ENCODE results near the gene PLOD3.

PLOD3 gene

DNA sequence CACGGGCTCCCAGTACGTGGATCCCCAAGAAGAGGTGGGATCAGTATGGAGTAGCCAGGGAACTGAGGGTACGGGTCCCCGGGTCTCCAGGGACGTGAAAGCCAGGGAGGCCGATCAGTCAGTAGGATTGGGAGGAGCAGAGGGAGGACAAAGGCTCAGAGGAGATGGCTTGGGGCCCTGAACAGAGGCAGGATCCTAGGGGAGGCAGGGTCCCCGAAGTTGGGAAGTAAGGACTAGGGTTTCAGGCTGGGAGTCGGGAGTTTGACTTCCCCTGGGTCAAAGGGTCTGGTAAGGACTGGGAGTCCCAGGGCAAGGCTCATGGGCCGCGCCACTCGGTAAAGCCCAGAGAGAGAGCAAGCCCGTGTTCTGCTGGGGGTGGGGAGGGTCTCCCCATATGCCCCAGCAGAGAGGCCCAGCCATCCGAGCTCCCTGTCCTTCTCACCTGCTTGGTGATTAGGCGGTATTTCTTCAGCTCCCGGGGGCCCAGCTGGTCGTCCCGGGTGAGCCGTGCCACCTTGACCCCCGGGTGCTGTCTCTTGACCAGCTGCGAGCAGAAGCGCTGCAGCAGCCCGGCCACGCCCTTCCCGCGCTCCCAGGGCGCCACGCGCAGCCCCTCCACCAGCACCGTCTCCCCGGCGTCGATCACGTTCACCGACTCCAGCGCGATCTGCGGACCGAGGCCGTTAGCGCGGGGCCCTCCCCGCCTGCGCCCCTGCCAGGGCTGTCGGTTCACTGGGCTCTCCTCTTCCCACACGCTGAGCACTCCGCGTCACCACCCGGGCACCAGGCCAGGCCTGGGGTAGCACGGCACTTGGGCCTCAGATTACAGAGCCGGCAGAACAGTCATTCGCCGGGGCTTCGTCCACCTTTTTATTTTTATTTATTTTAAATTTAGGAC lies 44.3 kb downstream of the PLOD3 start:
- Mint-ChIP-seq H3K36me3 (peaks cover 7% of the 10 kb centered on the region), H3K4me1 (peaks cover 51% of the 10 kb centered on the region), H3K27me3 (peaks cover 100% of the 10 kb centered on the region), H3K9me3 (no peaks in the 10 kb centered on the region), H3K27ac (no peak overlapping the region), H3K4me3 (no peak overlapping the region)
- CTCF ChIA-PET: interaction anchor here (0.8 to 1.4 kb wide), 5 partner anchors 10 to 29 kb away, joined by 3 to 9 read pairs (median 3); no protein-coding TSS in a partner anchor
- no peak for DNase-seq

DNA sequence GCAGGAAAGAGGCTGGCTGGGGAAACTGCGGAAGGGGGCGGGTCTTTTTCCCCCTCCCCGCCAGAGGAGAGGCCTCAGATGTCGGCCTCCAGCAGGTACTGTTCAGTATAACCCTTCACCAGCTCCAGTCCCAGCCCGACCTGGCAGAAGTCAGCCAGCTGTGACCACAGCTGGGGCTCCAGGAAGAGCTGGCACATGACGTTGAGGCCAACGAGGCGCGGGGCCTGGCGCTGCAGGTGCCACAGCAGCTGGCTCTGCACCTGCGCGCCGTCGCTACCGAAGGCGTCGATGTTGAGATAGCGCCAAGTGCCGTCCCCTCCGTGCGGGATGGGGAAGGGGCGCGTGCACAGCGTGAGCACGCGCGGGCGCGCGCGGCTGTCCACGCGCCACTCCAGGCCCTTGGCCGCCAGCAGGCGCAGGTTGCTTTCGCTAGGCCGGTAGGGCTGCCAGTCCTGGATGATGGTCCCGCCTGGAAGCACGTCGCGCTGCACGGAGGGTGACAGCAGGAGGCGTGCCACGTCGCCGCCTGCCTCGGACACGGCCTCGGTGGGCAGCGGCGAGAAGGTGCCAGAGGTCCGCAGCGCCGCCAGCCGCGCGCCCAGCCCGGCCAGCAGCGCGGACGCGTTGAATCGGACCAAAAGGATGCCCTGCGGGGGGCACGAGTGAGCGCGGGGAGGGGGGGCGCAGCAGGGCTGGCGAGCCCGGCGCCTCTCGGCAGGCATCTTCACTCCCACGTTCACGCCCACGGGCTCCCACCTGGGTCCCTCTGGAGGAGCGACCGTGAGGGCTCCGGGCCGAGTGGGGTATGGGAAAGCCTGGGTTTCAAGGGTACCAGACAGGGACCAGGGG lies 45.2 kb downstream of the PLOD3 start:
- peaks cover 55% of the 10 kb centered on the region for H3K4me1 Mint-ChIP-seq
- H3K36me3 Mint-ChIP-seq: peaks cover 7% of the 10 kb centered on the region
- CTCF ChIA-PET: interaction anchor here (2.1 to 3.0 kb wide), 2 partner anchors 28 to 111 kb away, joined by 10 to 35 read pairs; no protein-coding TSS in a partner anchor
- peak; percentile 41 for DNase-seq
- H3K27me3 Mint-ChIP-seq: peaks cover 100% of the 10 kb centered on the region
- H3K9me3 Mint-ChIP-seq: no peaks in the 10 kb centered on the region
- H3K27ac Mint-ChIP-seq: no peak overlapping the region
- H3K4me3 Mint-ChIP-seq: no peak overlapping the region

DNA sequence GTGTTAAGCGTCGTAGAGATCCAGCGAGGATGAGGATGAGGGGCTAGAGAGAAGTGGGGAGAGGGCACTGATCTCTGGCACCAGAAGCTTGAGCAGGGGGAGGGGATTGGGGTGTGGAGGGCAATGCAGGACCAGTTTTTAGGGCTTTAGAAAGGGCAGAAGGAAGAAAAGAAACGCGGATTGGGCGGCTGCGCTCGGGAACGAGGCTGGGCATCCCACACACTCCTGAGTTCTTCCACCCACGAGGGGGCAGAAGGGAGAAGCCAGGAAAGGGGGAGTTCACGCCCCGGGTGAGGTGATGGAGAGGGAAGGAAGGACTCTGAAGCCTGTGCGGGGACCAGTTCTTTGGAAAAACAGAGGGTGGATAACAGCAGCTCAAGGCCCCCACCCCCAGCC lies 45.9 kb downstream of the PLOD3 start:
- peak overlapping the region; percentile 64 for H3K27ac Mint-ChIP-seq
- no peaks in the 10 kb centered on the region for H3K9me3 Mint-ChIP-seq
- peaks cover 7% of the 10 kb centered on the region for H3K36me3 Mint-ChIP-seq
- H3K4me1 Mint-ChIP-seq: peaks cover 60% of the 10 kb centered on the region
- CTCF ChIA-PET: interaction anchor here (1.1 to 3.0 kb wide), 5 partner anchors 10 to 282 kb away, joined by 3 to 35 read pairs (median 10); partner anchors contain the start of gene UFSP1
- no peak for DNase-seq
- peak overlapping the region; percentile 27 for H3K4me3 Mint-ChIP-seq
- peaks cover 100% of the 10 kb centered on the region for H3K27me3 Mint-ChIP-seq

DNA sequence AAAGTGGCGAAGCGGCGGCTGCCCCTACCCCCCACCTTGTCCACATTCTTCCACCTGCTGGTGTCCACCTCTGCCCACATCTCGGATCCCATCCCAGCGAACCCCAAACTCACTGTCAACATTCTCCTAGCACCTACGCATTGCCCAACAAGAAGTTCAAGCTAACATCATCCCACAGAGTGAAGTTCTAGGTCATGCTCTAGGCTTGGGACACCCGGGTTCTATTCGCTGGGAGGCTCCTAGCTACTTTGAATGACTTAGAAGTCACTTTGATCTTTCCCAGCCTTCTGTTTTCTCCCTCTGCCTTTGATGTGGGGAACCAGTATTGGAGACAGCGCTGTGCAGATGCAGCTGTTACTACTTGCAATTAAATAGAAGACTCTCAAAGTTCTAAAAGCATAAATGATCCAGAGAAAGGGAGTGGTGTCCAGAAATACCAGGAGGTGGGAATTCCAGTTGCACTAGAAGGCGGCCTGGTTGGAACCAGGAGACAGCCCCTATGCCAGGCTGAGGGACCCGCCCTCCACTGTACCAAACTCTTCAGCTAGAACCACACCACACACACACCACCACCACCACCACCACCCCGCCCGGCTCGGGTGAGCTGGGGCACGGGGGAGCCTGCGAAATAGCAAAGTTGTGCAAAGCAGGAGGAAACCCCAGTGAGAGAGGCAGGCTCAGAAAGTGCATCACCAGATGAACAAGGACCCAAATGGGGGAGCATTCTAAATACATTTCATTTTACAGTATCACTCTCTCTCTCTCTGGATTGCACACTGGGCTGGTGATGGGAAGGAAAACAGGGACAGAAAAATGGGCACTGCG lies 46.6 kb downstream of the PLOD3 start:
- peaks cover 64% of the 10 kb centered on the region for H3K4me1 Mint-ChIP-seq
- H3K27me3 Mint-ChIP-seq: peaks cover 100% of the 10 kb centered on the region
- H3K9me3 Mint-ChIP-seq: no peaks in the 10 kb centered on the region
- no peak overlapping the region for H3K27ac Mint-ChIP-seq
- CTCF ChIA-PET: interaction anchor here (0.6 to 3.0 kb wide), 12 partner anchors 9 to 281 kb away, joined by 3 to 35 read pairs (median 3); partner anchors contain the start of genes UFSP1 and ZNHIT1
- peak; percentile 50 for DNase-seq
- peaks cover 7% of the 10 kb centered on the region for H3K36me3 Mint-ChIP-seq
- H3K4me3 Mint-ChIP-seq: peak overlapping the region; percentile 27

DNA sequence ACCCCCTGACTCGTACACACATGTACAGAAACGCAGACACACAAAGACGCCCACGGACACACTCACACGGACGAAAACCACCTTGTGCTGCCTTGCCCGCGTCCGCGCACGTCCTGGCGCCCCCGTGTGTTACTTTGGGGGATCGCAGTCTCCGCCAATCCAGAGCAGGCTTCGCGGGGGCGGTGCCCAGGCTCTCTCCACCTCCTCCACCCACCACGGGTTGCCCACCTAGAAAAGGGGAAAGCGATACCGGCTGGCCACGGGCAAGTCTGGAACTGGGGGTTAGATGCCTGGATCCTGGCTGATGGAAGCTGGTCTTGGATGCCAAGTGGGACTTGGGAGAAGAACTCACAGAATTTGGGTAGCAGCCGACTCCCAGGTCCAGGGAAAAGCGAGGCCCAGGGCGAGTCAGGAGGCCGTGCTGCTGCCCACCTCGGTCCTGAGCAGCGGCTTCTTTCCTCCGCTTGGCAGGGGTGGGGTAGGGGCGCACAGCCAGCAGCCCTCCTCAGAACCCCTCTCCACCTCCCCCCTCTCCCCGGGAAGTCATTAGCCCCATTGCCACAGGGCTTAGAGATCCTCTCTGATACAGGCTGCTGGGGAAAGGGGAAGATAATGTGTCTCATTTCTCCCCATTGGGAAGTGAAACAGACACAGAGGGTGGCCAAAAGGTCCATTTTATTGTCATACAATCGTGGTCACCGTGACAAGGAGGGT lies 47.4 kb downstream of the PLOD3 start:
- CTCF ChIA-PET: interaction anchor here (0.8 to 3.0 kb wide), 10 partner anchors 19 to 281 kb away, joined by 3 to 35 read pairs (median 3); partner anchors contain the start of genes UFSP1 and ZNHIT1
- Mint-ChIP-seq H3K4me1 (peaks cover 73% of the 10 kb centered on the region), H3K9me3 (no peaks in the 10 kb centered on the region), H3K4me3 (no peak overlapping the region), H3K36me3 (peaks cover 10% of the 10 kb centered on the region), H3K27me3 (peaks cover 100% of the 10 kb centered on the region), H3K27ac (no peak overlapping the region)
- peak; percentile 87 for DNase-seq

DNA sequence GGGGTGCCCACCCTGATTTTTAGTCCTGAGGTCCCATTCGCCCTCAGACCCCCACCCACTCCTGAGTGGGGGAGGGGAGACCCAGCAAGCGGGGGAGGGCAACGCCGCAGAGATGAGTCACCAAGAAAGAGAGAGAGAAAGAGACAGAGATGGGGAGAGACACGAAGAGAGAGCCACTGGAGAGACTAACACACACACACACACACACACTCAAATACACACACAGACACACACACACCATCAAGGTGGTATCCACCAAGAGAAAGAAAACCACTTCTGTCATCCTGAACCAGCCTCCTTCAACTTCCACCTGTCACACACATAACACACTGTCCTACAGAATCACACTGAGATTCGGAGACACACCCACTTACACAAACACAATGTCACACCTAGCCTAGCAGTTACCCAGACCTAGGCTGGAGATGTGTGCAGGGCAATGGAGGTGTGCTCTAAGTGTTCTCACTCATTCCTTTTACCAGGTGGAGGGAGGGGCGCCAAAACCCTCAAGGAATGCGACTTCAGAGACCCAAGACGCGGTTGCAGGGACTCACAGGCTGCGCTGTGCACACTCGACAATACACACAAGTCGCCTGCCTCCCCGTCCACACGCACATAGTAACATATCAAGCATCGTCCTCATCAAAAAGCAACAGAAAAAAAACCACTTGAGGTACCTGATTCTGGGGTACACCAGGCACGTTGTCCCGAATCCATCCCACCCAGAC lies 48.1 kb downstream of the PLOD3 start:
- Mint-ChIP-seq H3K27ac (no peak overlapping the region), H3K36me3 (peaks cover 10% of the 10 kb centered on the region), H3K27me3 (peaks cover 100% of the 10 kb centered on the region), H3K4me1 (peaks cover 74% of the 10 kb centered on the region), H3K4me3 (no peak overlapping the region), H3K9me3 (no peaks in the 10 kb centered on the region)
- CTCF ChIA-PET: interaction anchor here (0.9 to 3.0 kb wide), 3 partner anchors 25 to 27 kb away, joined by 3 to 35 read pairs (median 14); no protein-coding TSS in a partner anchor
- DNase-seq: no peak

DNA sequence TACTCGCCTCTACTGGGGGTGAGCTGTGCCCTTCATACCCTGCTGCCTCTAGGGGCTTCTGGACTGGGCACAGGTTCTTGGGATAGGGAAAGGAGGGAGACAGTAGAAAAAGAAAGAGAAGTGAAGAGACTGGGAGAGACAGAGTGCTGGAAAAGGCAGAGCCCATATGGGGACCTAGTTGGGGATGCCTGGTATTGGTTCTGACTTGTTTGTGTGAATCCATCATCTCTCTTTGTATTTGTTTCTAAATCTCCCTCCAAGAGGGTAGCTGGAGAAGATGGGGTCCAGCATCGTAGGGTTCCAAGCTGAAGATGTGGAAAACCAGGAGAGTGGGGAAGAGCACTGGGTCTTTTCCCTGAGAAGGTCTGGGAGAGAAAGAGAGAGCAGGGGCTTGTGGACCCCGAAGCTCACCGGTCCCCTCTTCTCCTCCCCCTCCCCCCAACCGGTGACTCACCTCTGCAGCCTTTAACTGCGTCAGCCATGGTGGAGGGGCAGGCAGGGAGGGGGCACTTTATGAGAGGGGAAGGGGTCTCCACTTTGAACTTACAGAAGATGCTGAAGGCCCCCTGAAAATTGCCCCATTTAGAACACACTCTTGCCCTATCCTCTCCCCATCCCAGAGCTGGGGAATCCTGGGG lies 48.9 kb downstream of the PLOD3 start:
- Mint-ChIP-seq H3K36me3 (peaks cover 5% of the 10 kb centered on the region), H3K9me3 (no peaks in the 10 kb centered on the region), H3K27ac (no peak overlapping the region), H3K4me1 (peaks cover 69% of the 10 kb centered on the region), H3K4me3 (no peak overlapping the region), H3K27me3 (peaks cover 100% of the 10 kb centered on the region)
- CTCF ChIA-PET: interaction anchor here (0.9 to 1.8 kb wide), 2 partner anchors 25 to 26 kb away, joined by 3 to 14 read pairs; no protein-coding TSS in a partner anchor
- DNase-seq: no peak

DNA sequence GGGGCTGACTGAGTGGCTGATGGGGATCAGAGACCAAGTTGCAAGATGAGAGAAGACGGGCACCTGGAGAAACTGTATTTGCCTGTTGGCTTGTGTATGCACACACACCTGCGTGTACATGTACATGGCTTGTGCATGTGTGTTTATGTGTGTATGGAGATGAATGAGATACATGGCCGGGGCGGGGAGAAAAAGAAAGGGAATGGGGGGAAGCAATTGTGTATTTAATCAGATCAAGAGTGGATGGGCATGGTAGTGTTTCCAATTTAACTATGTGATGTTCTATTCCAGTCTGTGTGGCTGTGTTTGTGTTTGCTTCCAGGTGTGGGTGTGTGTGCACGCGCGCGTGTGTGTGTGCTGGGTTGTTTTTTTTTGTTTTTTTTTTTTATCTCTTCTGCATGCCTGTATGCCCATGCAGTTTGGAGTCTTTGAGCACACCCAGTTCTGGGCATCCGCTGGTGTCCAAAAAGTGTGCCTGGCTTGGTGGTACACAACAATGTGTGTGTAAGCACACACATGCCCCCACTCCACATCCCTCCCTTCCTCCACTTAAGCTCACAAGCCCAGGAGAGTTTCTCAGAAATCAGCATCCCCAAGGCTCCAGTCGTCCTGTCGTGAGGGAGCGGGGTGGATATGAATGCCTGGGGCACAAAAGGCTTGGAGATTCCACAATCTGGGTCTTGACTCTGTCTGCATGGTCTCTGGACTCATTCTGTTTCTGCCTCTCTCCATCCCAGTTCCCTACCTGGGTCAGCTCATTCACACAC lies 49.6 kb downstream of the PLOD3 start:
- Mint-ChIP-seq H3K27ac (no peak overlapping the region), H3K9me3 (no peaks in the 10 kb centered on the region), H3K27me3 (peaks cover 100% of the 10 kb centered on the region), H3K4me3 (no peak overlapping the region), H3K36me3 (peaks cover 5% of the 10 kb centered on the region), H3K4me1 (peaks cover 66% of the 10 kb centered on the region)
- CTCF ChIA-PET: interaction anchor here (0.9 to 1.8 kb wide), 2 partner anchors 24 to 25 kb away, joined by 3 to 14 read pairs; no protein-coding TSS in a partner anchor
- no peak for DNase-seq

DNA sequence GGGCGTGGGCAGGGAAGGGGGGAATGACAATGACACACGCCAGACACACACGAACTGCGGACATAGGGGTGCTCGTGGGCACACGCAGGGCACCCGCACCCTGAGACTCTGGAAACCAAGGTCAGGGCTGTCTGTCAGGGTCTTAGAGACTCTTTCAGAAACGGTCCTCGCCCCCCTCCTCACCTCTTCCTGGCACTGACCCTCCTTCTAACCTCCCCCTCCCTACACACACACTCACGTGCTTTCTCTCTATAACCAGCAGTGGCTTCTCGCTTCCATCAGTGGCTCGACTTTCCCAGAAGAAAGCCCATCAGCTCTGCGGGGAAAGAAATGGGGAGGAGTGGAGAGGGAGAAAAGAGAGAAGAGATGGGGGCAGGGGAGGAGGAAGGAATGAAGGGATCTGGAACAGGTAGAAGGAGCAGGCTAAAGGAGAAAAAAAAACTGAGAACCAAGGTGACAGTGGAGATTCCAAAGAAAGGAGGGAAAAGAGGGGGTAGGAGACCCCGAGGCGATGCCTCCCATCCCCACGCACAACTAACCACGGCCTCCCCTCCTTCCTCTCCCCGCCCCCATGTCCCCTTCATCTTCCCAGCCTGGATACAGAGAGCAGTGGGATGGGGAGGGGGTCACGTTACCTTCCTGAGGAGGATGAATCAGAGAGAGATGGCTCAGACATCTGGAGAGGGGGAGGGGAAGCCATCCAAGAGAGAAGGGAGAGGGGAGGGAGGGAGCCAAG lies 50.3 kb downstream of the PLOD3 start:
- peaks cover 67% of the 10 kb centered on the region for H3K4me1 Mint-ChIP-seq
- DNase-seq: no peak
- H3K27me3 Mint-ChIP-seq: peaks cover 100% of the 10 kb centered on the region
- CTCF ChIA-PET: no interaction called here
- no peaks in the 10 kb centered on the region for H3K9me3 Mint-ChIP-seq
- no peak overlapping the region for H3K4me3 Mint-ChIP-seq
- H3K36me3 Mint-ChIP-seq: peaks cover 5% of the 10 kb centered on the region
- H3K27ac Mint-ChIP-seq: no peak overlapping the region

DNA sequence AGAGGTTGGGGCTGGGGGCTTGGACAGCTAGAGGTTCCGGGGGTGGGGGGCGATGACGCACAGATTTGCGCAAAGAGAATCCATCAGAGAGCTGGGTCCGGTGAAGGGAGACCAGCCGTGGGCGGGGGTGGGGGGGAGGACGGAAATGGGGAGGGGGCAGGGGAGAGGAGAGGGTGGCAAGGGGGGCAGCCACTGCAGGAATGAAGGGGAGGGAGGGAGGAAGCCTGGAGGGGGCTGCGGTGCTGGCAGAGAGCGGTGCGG lies 50.8 kb downstream of the PLOD3 start:
- no peak overlapping the region for H3K4me3 Mint-ChIP-seq
- H3K36me3 Mint-ChIP-seq: peaks cover 5% of the 10 kb centered on the region
- H3K4me1 Mint-ChIP-seq: peaks cover 62% of the 10 kb centered on the region
- no peak overlapping the region for H3K27ac Mint-ChIP-seq
- no peaks in the 10 kb centered on the region for H3K9me3 Mint-ChIP-seq
- DNase-seq: no peak
- peaks cover 100% of the 10 kb centered on the region for H3K27me3 Mint-ChIP-seq
- CTCF ChIA-PET: no interaction called here

DNA sequence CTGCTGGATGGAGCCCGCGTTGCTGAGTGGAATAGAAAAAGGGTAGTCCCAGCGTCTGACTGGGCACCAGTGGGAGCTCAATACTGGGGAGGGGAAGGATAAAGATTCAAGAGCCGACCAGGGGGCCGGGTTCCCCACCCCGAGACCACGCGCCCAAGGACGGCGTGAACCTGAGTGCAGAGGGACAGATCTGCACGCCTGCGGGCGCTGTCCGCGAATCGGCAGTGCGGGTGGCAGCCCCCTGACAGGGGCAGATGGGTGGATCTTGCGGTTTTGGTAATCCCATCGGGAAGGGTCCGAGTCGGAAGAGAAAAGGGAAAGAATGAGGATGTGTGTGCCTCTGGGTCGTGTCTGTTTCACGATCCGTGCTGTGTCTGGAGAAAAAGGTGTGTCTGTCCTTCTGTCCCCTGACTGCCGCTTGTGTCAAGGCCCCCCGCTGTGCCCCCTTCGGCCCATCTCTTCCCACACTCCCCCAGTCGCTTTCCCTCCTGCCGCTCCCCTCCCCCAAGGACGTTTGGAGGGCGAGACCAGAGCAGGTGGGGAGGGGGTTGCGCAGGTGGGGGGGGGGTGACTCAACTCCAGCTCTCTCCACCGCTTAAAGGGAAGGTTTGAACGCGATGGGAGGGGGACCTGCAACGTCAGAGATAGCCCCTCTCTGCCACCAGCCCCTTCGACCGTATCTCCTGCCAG lies 51.3 kb downstream of the PLOD3 start:
- peaks cover 5% of the 10 kb centered on the region for H3K36me3 Mint-ChIP-seq
- no peak for DNase-seq
- CTCF ChIA-PET: interaction anchor here (1.0 to 1.6 kb wide), 2 partner anchors 22 to 24 kb away, joined by 4 to 6 read pairs; no protein-coding TSS in a partner anchor
- H3K9me3 Mint-ChIP-seq: no peaks in the 10 kb centered on the region
- peaks cover 96% of the 10 kb centered on the region for H3K27me3 Mint-ChIP-seq
- H3K4me3 Mint-ChIP-seq: peak overlapping the region; percentile 63
- peaks cover 58% of the 10 kb centered on the region for H3K4me1 Mint-ChIP-seq
- peak overlapping the region; percentile 35 for H3K27ac Mint-ChIP-seq
